T-helper 2 cell treated with Interferon-gamma antibody and Interleukin-4, amounts not matched to agents 100 ng/mL and 5 ng/mL, for 36 hours (primary cell): ENCODE measurements around the gene TAF1B. TPM values are rescaled to one million over a fixed set of nuclear protein-coding genes. Genes with fewer than 3 reads are reported as not detected.

Experiments
- intact Hi-C: fragments of 100-400 bp; cut with micrococcal nuclease; formaldehyde crosslinking; loops from one replicate; pipeline ENCODE4 v1.15.1; 2023
- total RNA-seq: library from RNA; stranded (reverse); gene quantifications from 2 replicates; pipeline ENCODE4 v1.2.3, GENCODE V29; 2022

The TAF1B gene
- 48.3 and 52.8 TPM in 2 replicates for total RNA-seq

DNA sequence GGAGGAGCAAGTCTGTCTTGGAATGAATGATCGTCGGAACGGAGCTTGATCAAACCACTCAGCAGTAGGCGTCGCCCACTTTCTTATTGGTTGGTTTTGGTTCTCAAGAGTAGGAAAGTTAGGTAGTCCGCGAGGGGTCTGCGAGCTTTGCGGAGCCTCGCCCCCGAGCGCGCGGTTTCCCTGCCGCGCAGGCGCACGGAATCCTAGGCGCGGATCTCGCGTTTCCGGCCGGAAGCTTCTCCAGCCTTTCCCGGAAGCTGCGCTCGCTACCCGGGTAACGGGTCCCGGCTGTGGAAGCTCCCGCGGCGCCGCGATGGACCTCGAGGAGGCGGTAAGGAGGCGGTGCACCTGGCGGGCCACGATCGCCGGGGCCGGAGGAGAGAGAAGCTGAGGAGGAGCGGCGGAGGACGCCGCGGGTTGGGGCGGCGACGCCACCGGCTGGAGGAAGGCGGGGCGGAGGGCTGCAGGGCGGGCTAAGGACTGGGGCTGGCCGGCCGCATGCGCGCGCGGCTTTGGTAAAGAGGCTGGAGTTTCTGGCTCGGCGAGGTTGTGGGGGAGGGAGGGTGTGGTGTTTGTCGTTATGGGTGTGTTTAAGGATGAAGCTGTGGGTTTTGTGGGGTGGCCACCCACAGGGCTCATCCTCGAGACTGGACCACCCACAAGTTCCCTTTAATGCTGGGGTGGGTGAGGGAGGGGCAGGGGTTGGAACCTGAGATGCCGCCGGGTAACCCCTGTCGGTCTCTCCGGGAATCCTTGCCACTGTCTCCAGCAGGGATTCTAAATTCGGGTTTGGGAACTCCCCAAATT is at the start of gene TAF1B:
TAF1B (plus strand) TSS at position 246 of the 807 bp plus-strand sequence; CDS start at position 314, 68 bp downstream.
- intact Hi-C loops = loop anchor here (1.0 to 2.0 kb wide), 9 partner anchors 61 to 605 kb away; partner anchors contain the start of genes CPSF3, GRHL1, ITGB1BP1 and KLF11

DNA sequence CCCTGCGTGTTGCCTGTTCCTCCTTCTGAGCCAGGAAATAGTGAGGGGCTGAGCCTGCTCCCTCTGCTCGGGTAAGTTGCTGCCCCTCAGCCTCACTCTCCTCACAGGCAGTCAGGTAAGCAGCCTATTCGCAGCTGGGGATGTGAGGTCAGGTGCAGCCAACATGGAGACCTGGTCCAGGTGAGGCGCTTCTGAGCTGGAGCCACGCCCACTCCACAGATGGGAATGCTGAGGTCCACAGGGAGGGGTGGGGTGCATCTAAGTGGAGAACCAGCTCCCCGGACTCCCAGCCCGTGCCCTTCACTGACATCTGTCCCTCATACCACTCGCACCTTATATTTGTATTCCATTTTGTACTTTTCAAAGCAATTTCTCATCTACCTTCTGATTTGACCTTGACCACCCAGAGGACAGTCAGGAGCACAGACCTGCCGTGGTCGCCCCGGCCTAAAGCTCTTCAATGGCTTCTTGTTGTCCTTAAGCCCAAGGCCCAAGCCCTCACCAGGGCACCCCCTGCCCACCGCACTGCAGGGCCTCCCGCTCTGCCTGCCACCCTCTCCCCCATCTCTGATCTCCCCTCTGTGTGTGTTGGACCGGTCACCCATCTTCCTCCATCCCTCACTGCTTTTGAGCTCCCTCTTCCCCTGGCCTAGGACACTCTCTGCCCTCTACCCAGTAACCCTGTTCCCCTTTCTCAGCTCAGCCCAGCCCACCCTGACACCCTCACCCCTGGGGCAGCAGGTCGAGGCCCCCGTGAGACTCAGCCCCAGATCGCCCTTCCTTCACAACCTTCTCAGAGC is 49.2 kb upstream of the TAF1B start:
- intact Hi-C loops = no loop called here

DNA sequence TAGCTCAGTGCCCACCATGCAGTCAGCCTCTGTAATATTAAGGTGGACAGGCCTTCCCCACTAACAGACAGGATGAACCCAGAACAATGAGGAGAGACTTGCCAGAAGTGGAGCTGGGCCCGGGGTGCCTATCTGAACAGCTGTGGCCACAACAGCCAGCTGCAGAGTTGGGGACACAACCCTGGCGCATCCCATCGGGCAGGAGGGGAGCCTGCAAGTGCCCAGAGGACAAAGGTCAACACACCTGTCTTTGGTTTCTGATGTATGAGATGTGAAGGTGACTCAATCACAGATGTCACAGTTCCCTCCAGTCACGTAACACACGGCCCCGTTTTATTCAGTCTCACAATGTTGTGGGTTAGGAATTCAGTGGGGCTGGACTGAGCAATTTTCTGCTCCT is 48.2 kb upstream of the TAF1B start:
- intact Hi-C loops = no loop called here

GRCh38 chr2:9796056-9797010 is 46.9 kb upstream of the TAF1B start:
- intact Hi-C loops = no loop called here

GRCh38 chr2:9797086-9797485 is 46.2 kb upstream of the TAF1B start:
- intact Hi-C loops = no loop called here

GRCh38 chr2:9797681-9798556 is 45.4 kb upstream of the TAF1B start:
- intact Hi-C loops = no loop called here

GRCh38 chr2:9799011-9799596 is 44.2 kb upstream of the TAF1B start:
- intact Hi-C loops = loop anchor here (1.0 kb wide), 2 partner anchors 17 to 249 kb away; no protein-coding TSS in a partner anchor

DNA sequence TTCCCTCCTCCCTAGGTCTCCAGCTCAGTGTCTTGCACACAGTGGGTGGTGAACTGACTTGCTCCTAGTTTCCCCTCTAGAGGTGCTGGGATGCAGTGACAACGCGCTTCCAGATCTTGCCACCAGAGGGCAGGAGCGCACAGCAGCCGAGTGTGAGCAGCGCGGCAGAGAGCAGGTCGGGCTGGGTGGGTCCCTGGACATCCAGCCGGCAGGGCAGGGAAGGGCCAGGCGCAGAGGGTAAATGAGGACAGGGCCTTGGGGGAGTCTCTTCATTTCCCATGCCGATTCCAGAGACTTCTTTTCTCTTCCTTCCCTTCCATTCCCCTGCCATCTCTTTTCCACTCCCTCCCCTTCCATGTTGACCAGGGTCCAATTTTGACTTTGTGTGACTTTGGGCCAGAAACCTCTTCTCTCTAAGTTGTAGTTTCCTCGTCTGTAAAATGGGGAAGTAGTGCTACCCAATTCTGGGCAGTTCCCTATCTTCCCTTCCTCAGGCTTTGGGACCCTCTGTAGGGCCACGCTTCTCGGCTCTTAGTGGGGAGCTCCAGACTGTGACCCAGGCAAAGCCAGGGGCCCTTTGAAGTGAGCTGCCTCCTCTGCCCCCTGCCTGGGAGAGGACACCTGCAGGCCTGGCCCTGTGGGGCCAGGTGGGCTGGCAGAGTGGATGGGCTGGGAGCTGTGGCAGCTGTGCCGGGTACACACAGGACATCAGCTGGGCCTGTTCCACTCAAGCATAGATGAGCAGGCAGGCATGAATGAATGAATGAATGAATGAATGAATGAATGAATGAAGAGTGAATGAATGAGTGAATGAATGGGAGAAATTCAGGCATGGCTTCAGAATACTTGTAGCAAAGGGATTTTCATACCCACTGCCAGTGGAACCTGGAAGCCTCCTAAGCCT is 43.3 kb upstream of the TAF1B start:
- intact Hi-C loops = loop anchor here (1.0 kb wide), 2 partner anchors 18 to 248 kb away; no protein-coding TSS in a partner anchor

- intact Hi-C loops = no loop called here
These were observed 42.7 kb upstream of the TAF1B start for GRCh38 chr2:9800639-9800974.

DNA sequence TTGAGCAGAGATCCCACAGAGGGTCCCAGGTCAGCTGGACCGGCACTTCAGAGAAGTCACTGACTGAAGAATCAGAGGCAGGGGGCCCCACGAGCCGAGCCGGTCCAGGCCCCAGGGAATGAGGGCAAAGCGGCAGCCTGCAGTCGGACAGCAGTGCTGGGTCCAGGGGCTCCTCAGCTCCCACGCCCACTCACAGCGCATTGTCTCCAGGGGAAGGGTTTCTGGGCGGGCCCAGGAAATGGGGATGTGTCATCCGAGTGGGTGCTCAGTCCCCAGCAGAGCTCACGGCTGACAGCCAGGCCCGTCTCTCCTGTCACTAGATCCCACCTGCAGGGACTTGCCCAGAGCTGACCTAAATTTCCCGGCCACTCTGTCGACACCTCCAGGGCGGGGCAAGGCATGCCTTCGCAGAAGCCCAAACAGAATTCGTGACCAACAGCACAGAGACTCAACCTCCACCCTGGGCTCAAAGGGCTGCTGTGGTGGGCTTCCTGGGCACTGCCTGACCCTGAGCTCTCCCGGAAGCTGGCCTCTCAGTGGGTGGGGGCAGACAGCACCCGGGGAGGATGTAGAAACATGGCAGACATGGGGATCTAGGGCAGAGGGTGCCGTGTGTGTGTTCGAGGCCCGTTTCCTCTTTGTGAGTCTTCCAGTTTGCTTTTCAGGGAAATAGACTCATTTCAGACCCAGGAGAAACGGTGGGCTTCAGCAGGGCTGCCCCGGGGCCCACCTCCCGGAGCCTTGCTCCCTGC is 42.1 kb upstream of the TAF1B start:
- intact Hi-C loops = no loop called here

- intact Hi-C loops = no loop called here
These were observed 40.7 kb upstream of the TAF1B start for GRCh38 chr2:9802576-9802993.

DNA sequence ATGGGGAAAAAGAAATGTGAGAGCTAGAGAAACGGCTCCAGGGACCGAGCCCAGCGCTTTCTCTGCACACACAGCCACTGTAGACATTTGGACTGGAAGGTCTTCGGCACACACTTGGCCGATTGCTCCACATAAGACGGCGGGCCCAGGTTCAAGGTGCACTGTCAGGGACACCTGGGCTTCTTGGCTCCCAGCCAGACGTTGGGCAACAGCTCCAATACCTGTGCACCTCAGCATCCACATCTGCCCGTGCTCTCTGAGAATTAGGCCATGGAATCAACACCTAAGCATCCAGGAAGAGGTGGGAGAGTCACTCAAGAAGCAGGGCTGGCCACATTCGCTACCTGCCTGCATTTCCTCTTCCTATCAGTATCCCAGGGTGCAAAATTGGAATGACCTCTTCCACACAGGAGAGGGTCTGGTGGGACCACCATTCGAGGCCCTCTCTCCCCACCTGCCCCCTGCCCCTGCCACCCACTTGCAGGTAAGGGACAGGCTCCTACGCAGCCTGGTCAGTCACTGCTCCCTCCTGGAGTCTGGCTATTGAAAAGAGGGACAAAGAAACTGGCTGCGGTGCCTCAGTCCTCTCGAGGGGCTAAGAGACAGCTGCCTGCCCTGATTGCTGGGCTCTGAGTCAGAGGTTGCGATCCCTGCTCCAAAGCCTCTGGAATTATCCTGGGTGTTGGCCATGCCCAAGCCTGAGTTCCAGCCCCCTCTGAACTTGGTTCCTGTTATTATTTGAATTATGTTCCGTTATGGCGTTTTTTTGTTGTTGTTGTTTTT is 40.1 kb upstream of the TAF1B start:
- intact Hi-C loops = no loop called here

- intact Hi-C loops = no loop called here
These were observed 37.6 kb upstream of the TAF1B start for GRCh38 chr2:9805435-9806297.

DNA sequence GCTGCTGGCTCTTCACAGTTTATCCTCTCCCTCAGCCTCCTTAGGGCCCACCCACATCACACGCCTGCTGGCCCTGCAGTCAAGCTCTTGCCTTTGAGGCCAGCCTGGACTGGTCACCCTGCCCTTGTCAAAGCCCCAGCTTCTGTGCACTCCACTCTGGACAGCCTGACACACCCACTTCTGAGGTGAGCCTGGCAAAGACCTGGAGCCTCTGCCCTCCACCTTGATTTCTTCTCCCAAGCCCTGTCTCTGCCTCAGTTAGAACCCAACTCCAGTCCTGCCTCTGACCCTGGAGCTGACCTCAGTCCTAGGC is 37.0 kb upstream of the TAF1B start:
- intact Hi-C loops = no loop called here

GRCh38 chr2:9806656-9807055 is 36.6 kb upstream of the TAF1B start:
- intact Hi-C loops = no loop called here

DNA sequence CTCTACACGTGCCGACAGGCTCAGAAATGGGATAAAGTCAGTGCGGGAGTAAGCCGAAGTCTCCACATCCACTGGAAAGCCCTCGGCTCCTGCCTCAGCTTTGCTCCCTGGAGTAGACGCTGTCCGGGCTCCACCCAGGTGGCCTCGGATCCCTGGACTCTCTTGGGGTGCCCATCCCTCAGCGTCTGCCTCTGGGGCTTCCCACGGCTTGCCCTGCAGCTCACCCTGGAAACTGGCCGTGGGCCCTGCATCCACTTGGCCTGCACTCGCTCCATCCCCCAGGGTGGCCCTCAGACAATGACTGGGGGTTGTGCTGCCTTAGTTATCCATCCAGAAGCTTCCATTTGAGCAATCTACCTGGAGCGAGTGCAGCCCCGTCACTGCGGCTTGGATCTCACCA is 36.2 kb upstream of the TAF1B start:
- intact Hi-C loops = no loop called here
